Measurements from ENCODE around the gene BTF3L4.
"Not testable (repeated sequence)": the region's sequence is repeated elsewhere in the genome, so short reads cannot be mapped to it uniquely, and the experiment has no call there.

Gene BTF3L4

GRCh38 chr1:52055866-52056162 is 281 bp upstream of the BTF3L4 start:
- DNase-seq = no peak

- no peak for DNase-seq
Measured at GRCh38 chr1:52056937-52057231, 789 bp downstream of the BTF3L4 start.

GRCh38 chr1:52057255-52057654 is 1.2 kb downstream of the BTF3L4 start:
- DNase-seq = no peak

GRCh38 chr1:52057876-52058415 is 1.9 kb downstream of the BTF3L4 start:
- no peak for DNase-seq

- DNase-seq = no peak
Measured at GRCh38 chr1:52059321-52059720, 3.2 kb downstream of the BTF3L4 start.

GRCh38 chr1:52059888-52060287 is 3.8 kb downstream of the BTF3L4 start:
- no peak for DNase-seq

GRCh38 chr1:52060822-52061221 is 4.7 kb downstream of the BTF3L4 start:
- no peak for DNase-seq

GRCh38 chr1:52063192-52063591 is 7.1 kb downstream of the BTF3L4 start:
- DNase-seq = no peak

GRCh38 chr1:52070704-52071103 is 14.6 kb downstream of the BTF3L4 start:
- DNase-seq = no peak

- DNase-seq = no peak
Measured at GRCh38 chr1:52072291-52072690, 16.2 kb downstream of the BTF3L4 start.

GRCh38 chr1:52077277-52077676 is 21.2 kb downstream of the BTF3L4 start:
- not testable (repeated sequence) for DNase-seq

GRCh38 chr1:52080014-52080415 is 23.9 kb downstream of the BTF3L4 start:
- DNase-seq = no peak

- DNase-seq = not testable (repeated sequence)
Measured at GRCh38 chr1:52087892-52088291, 31.8 kb downstream of the BTF3L4 start.

GRCh38 chr1:52094300-52094699 is 38.2 kb downstream of the BTF3L4 start:
- not testable (repeated sequence) for DNase-seq

- no peak for DNase-seq
Measured at GRCh38 chr1:52096216-52096615, 40.1 kb downstream of the BTF3L4 start.

GRCh38 chr1:52098139-52098871 is 42.2 kb downstream of the BTF3L4 start:
- DNase-seq = no peak

- no peak for DNase-seq
Measured at GRCh38 chr1:52102336-52103013, 46.4 kb downstream of the BTF3L4 start.

GRCh38 chr1:52111492-52111891 is 55.4 kb downstream of the BTF3L4 start:
- no peak for DNase-seq

GRCh38 chr1:52112489-52112888 is 56.4 kb downstream of the BTF3L4 start:
- DNase-seq = no peak

GRCh38 chr1:52119301-52120079 is 63.4 kb downstream of the BTF3L4 start:
- DNase-seq = no peak

- DNase-seq = no peak
Measured at GRCh38 chr1:52122384-52122783, 66.3 kb downstream of the BTF3L4 start.

- no peak for DNase-seq
Measured at GRCh38 chr1:52123622-52124021, 67.5 kb downstream of the BTF3L4 start.

GRCh38 chr1:52125736-52126359 is 69.8 kb downstream of the BTF3L4 start:
- DNase-seq = no peak
